ENCODE data around the gene AAGAB.

GRCh38 chr15:67230504-67230903, 24.0 kb downstream of the AAGAB start:
- TF ChIP-seq CTCF (IDR thresholded peaks at IDR 0.05; ENCODE audit: low read length) (no peak), EZH2phosphoT487 (IDR thresholded peaks at IDR 0.05; ENCODE audit: low read length) (no peak), EZH2 (optimal IDR thresholded peaks at IDR 0.05; ENCODE audit: low read depth, low read length) (no peak)
